Kidney epithelial cell (primary cell): ENCODE data around the gene ELMO1. TPM values are rescaled to one million over a fixed set of nuclear protein-coding genes. Genes with fewer than 3 reads are reported as not detected.

Source experiments
- DNase-seq: peaks from one replicate; pipeline ENCODE4 v3.0.0-alpha.2; 2010; ENCODE audit warnings: low read depth
- H3K27me3 ChIP-seq: 2 replicates; pipeline ENCODE4 v1.6.0; 2011; ENCODE audit warnings: low read length; ENCODE audit not compliant: control insufficient read depth, insufficient read depth
- H3K36me3 ChIP-seq: 2 replicates; pipeline ENCODE4 v1.5.1; 2011; ENCODE audit warnings: low read length; ENCODE audit not compliant: control insufficient read depth, insufficient read depth
- H3K4me3 ChIP-seq: 2 replicates; pipeline ENCODE4 v1.5.1; 2011; ENCODE audit warnings: low read depth, mild to moderate bottlenecking, control low read depth, low read length
- total RNA-seq: library from RNA; depleted of rRNA; stranded (reverse); fragments of >200 nt; gene quantifications from 2 replicates; pipeline ENCODE4 v1.2.3, GENCODE V29; 2015
- TF ChIP-seq, protein P1 (sequence below): IDR thresholded peaks from 2 replicates; pipeline ENCODE4 v1.5.1; 2011; ENCODE audit warnings: mild to moderate bottlenecking, moderate library complexity, low read length, control low read depth, inconsistent platforms; ENCODE audit not compliant: insufficient read depth, poor library complexity, severe bottlenecking

Gene ELMO1
- total RNA-seq, 1 donor from 2014 or later, result 11.4 TPM

DNA sequence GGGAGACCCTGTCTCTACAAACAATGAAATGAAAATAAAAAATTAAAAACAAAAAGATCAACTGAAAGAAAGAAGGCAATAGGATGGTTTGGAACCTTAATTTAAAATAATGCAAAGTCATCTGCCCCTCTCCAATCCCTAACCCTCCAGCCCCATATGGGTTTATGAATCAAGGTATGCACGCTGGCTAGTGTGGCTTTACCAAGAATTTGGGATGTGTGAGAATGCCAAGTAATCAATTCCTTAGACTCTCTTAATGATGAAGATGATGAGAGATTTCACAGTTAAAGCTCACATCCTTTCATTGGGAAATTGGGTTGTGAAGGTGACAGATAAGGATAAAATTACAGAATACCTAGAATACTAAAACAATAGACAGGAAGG, 577.3 kb downstream of the ELMO1 start:
- Histone ChIP-seq H3K36me3 (no peaks in the 10 kb centered on the region), H3K4me3 (no peak overlapping the region), H3K27me3 (no peaks in the 10 kb centered on the region)
- no peak for DNase-seq
- TF ChIP-seq, protein P1, sequence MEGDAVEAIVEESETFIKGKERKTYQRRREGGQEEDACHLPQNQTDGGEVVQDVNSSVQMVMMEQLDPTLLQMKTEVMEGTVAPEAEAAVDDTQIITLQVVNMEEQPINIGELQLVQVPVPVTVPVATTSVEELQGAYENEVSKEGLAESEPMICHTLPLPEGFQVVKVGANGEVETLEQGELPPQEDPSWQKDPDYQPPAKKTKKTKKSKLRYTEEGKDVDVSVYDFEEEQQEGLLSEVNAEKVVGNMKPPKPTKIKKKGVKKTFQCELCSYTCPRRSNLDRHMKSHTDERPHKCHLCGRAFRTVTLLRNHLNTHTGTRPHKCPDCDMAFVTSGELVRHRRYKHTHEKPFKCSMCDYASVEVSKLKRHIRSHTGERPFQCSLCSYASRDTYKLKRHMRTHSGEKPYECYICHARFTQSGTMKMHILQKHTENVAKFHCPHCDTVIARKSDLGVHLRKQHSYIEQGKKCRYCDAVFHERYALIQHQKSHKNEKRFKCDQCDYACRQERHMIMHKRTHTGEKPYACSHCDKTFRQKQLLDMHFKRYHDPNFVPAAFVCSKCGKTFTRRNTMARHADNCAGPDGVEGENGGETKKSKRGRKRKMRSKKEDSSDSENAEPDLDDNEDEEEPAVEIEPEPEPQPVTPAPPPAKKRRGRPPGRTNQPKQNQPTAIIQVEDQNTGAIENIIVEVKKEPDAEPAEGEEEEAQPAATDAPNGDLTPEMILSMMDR, result no peak

DNA sequence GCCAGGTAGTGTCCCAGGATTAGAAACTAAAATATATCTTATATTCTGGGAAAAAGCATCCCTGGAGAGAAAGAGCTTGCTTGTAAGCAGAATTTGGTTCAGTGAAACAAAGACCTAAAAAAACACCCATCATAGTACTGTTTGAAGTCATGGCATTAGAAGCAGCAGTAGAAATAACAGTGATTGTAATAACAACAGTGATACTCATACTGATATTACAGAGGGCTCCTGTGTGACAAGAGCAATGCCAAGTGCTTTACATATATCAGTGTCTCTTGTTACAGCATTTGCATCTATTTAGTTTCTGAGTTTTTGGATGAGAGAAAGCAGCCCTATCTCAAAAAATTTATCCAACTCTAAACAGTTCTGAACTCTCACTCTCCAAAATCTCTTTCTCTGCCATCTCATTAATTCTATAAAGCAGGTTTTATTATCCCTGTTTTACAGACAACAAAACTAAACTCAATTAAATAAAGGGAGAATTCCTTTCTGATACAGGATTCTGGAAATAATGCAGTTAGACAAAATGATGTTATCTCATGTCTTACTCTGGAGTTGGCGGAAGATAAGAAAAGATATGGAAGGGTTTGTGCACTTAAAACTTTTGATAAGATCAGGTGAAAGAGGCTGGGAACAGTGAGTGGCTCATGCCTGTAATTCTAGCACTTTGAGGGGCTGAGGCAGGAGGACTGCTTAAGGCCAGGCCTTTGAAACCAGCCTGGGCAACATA, 577.9 kb downstream of the ELMO1 start:
- DNase-seq, result no peak
- Histone ChIP-seq H3K4me3 (no peak overlapping the region), H3K36me3 (no peaks in the 10 kb centered on the region), H3K27me3 (no peaks in the 10 kb centered on the region)
- TF ChIP-seq, protein P1, result no peak

DNA sequence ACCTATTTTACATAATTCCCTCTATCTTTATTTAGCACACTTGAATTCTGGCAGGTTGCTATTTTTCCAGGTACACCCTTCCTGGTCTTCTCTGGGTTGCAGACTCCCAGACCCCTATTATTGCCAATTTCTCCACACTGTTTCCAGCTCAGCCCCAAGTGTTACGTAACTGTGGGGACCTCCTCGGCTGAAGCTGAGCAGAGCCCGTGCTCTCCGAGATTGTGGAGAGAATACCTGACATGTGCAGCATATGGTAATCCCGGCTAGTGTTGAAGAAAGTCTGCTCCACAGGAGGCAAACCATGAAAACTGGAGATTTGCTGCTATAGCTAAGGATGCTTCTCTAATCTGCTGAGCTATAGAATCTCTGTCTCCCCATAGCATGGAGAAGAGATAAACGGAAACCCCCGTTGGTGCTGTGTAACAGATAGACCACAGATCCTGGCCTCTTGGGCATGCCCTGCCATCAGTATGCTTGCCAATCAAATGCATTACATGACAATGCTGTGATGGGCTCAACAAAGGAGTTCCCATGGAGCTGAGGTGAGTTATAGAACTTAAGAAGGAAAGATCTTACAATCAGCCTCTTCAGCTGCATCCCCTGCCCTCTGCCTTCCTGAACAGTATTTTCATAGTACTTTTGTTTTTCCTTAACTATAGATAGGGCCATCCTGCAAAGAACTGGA, 579.8 kb downstream of the ELMO1 start:
- Histone ChIP-seq H3K27me3 (no peaks in the 10 kb centered on the region), H3K36me3 (no peaks in the 10 kb centered on the region), H3K4me3 (no peak overlapping the region)
- TF ChIP-seq, protein P1, result no peak
- DNase-seq, result no peak

DNA sequence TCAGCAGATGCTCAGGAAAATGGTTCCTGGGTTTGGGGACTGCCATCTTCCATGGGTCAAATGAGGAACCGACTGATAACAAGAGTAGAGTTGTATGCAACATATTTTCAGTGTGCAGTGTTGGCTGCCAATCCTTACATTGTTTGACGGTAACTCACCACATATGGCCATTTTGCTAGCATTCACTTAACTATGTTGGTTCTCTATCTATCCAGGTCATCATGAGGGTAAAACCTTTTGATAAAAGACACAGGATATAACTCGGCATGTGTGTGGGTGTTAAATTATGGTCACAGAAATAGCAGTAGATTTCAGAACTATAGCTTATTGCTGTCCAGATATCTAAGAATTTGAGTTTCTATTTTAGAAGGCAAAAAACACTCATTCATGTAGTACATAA, 583.6 kb downstream of the ELMO1 start:
- no peak overlapping the region for H3K4me3 ChIP-seq
- DNase-seq, result no peak
- H3K27me3 ChIP-seq, result no peaks in the 10 kb centered on the region
- no peaks in the 10 kb centered on the region for H3K36me3 ChIP-seq
- TF ChIP-seq, protein P1, result no peak

DNA sequence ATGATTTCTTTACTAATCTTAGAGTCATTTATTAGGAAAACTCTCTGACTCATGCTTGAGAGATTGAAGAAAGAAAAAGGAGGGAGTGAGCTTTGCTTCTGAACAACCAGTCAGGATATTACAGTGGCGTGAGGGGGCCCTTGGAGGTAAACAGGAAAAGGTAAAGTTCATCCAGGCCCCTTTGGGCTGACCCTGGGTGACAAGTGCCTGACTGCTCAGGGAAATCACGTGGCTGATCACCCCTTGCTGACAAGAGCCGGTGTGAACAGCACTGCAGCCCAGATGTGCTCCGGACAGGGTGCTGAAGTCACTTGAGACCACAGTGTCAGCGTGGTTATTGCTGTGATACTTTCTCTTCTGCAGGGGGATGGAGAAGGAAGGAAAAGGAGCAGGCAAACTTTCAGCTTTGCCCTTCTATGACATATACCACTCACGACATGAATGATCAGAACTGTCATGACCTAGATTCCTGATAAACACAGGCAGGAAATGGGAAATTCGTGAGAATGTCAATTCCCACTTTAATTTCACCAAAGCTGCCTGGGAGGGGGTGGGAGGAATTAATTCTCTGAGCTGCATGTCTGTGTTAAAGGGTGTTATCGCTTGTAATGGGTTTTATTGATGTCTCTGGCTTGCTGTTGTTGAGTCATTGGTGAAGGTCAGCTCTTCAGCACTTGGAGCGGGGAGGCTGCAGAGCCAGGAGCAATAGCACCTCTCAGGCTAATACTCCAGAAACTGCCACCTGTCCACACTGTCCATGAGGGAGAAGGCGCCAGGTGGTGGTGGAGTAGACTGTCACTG, 584.6 kb downstream of the ELMO1 start:
- no peaks in the 10 kb centered on the region for H3K27me3 ChIP-seq
- no peak for DNase-seq
- no peak overlapping the region for H3K4me3 ChIP-seq
- TF ChIP-seq, protein P1, result no peak
- H3K36me3 ChIP-seq, result no peaks in the 10 kb centered on the region
